Gastroesophageal sphincter (tissue), 3 donors: ENCODE results near the gene LNP1.

Experiments
- CTCF ChIP-seq, 4 experiments: fragments of 200-600 bp in 2 of 4; fragments of 450-650 bp in 2 of 4; sonication (generic) in 1 of 4; IDR thresholded peaks; one replicate each; pipeline ENCODE4 v1.5.1; 2017 to 2019; ENCODE audit warnings: antibody characterized with exemption in 4 of 4, mild to moderate bottlenecking in 2 of 4, moderate library complexity in 2 of 4
- POLR2A ChIP-seq, 2 donors: fragments of 450-650 bp; IDR thresholded peaks; one replicate each; pipeline ENCODE4 v1.6.1; 2017; ENCODE audit warnings: antibody characterized with exemption in 2 of 2, mild to moderate bottlenecking in 2 of 2, moderate library complexity in 1 of 2
- POLR2AphosphoS5 ChIP-seq: sonication (generic); formaldehyde crosslinking; IDR thresholded peaks from one replicate; pipeline ENCODE4 v1.6.1; 2017; ENCODE audit warnings: antibody characterized with exemption

GRCh38 chr3:100404250-100404548 lies 2.9 kb downstream of the LNP1 start:
- no peak for TF ChIP-seq CTCF (IDR thresholded peaks at IDR 0.05)
- no peak for TF ChIP-seq POLR2A (IDR thresholded peaks at IDR 0.05)
- no peak for TF ChIP-seq POLR2AphosphoS5
